Glutamatergic neuron (in vitro differentiated cells): ENCODE results near the gene GNAT1. TPM values are rescaled to one million over a fixed set of nuclear protein-coding genes. Genes with fewer than 3 reads are reported as not detected.

Experiments
- DNase-seq: peaks from one replicate; pipeline ENCODE4 v3.0.0; 2022
- H3K27ac Mint-ChIP-seq: one replicate; pipeline ENCODE4 v1.8.0; 2020; ENCODE audit warnings: mild to moderate bottlenecking, mixed read lengths, inconsistent platforms; ENCODE audit not compliant: unreplicated experiment
- H3K27me3 Mint-ChIP-seq: one replicate; pipeline ENCODE4 v1.8.0; 2020; ENCODE audit warnings: mild to moderate bottlenecking, moderate library complexity, mixed read lengths, inconsistent platforms; ENCODE audit not compliant: unreplicated experiment
- H3K36me3 Mint-ChIP-seq: one replicate; pipeline ENCODE4 v1.8.0; 2020; ENCODE audit warnings: mild to moderate bottlenecking, mixed read lengths, inconsistent platforms; ENCODE audit not compliant: unreplicated experiment
- H3K4me1 Mint-ChIP-seq: one replicate; pipeline ENCODE4 v1.8.0; 2020; ENCODE audit warnings: mild to moderate bottlenecking, low read depth, mixed read lengths, inconsistent platforms; ENCODE audit not compliant: unreplicated experiment
- H3K4me3 Mint-ChIP-seq: one replicate; pipeline ENCODE4 v1.8.0; 2020; ENCODE audit warnings: mild to moderate bottlenecking, mixed read lengths, inconsistent platforms; ENCODE audit not compliant: unreplicated experiment
- H3K9me3 Mint-ChIP-seq: one replicate; pipeline ENCODE4 v1.8.0; 2020; ENCODE audit warnings: mild to moderate bottlenecking, moderate library complexity, mixed read lengths, inconsistent platforms; ENCODE audit not compliant: unreplicated experiment
- total RNA-seq: library from RNA; stranded (reverse); fragmentation: NEBNext Ultra II Directional; extraction: Animal tissue kit (Norgen Biotek cat#: 25700); gene quantifications from one replicate; pipeline ENCODE4 v1.2.1, GENCODE V29; 2021; ENCODE audit not compliant: unreplicated experiment
- TF ChIP-seq, protein P1 (sequence below): fragments of 200-600 bp; sonication (generic); IDR thresholded peaks from one replicate; pipeline ENCODE4 v1.5.0; 2021; ENCODE audit not compliant: partially characterized antibody, unreplicated experiment

Gene GNAT1
- total RNA-seq, 1 donor from 2014 or later = not detected

GRCh38 chr3:50219285-50219684, 27.9 kb downstream of the GNAT1 start:
- H3K27ac Mint-ChIP-seq = peak overlapping the region; percentile 28
- no peaks in the 10 kb centered on the region for H3K36me3 Mint-ChIP-seq
- TF ChIP-seq, protein P1, sequence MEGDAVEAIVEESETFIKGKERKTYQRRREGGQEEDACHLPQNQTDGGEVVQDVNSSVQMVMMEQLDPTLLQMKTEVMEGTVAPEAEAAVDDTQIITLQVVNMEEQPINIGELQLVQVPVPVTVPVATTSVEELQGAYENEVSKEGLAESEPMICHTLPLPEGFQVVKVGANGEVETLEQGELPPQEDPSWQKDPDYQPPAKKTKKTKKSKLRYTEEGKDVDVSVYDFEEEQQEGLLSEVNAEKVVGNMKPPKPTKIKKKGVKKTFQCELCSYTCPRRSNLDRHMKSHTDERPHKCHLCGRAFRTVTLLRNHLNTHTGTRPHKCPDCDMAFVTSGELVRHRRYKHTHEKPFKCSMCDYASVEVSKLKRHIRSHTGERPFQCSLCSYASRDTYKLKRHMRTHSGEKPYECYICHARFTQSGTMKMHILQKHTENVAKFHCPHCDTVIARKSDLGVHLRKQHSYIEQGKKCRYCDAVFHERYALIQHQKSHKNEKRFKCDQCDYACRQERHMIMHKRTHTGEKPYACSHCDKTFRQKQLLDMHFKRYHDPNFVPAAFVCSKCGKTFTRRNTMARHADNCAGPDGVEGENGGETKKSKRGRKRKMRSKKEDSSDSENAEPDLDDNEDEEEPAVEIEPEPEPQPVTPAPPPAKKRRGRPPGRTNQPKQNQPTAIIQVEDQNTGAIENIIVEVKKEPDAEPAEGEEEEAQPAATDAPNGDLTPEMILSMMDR = no peak
- no peaks in the 10 kb centered on the region for H3K27me3 Mint-ChIP-seq
- no peak for DNase-seq
- peaks cover 5% of the 10 kb centered on the region for H3K9me3 Mint-ChIP-seq
- H3K4me1 Mint-ChIP-seq = peaks cover 2% of the 10 kb centered on the region
- no peak overlapping the region for H3K4me3 Mint-ChIP-seq

GRCh38 chr3:50220109-50220508, 28.7 kb downstream of the GNAT1 start:
- Mint-ChIP-seq H3K27ac (no peak overlapping the region), H3K4me1 (peaks cover 2% of the 10 kb centered on the region), H3K4me3 (no peak overlapping the region), H3K9me3 (peaks cover 7% of the 10 kb centered on the region), H3K27me3 (peaks cover 4% of the 10 kb centered on the region), H3K36me3 (no peaks in the 10 kb centered on the region)
- DNase-seq = no peak
- TF ChIP-seq, protein P1 = no peak

- Mint-ChIP-seq H3K36me3 (no peaks in the 10 kb centered on the region), H3K9me3 (peaks cover 11% of the 10 kb centered on the region), H3K4me1 (peaks cover 4% of the 10 kb centered on the region), H3K27ac (no peak overlapping the region), H3K4me3 (no peak overlapping the region), H3K27me3 (peaks cover 7% of the 10 kb centered on the region)
- TF ChIP-seq, protein P1 = no peak
- DNase-seq = no peak
Measured at GRCh38 chr3:50221051-50221410, 29.6 kb downstream of the GNAT1 start.

GRCh38 chr3:50221411-50222168, 30.2 kb downstream of the GNAT1 start:
- Mint-ChIP-seq H3K4me1 (peaks cover 4% of the 10 kb centered on the region), H3K27ac (no peak overlapping the region), H3K27me3 (peaks cover 8% of the 10 kb centered on the region), H3K36me3 (no peaks in the 10 kb centered on the region), H3K4me3 (no peak overlapping the region), H3K9me3 (peaks cover 11% of the 10 kb centered on the region)
- no peak for DNase-seq
- TF ChIP-seq, protein P1 = no peak

GRCh38 chr3:50222169-50222528, 30.7 kb downstream of the GNAT1 start:
- Mint-ChIP-seq H3K9me3 (peaks cover 11% of the 10 kb centered on the region), H3K27me3 (peaks cover 11% of the 10 kb centered on the region), H3K4me3 (no peak overlapping the region), H3K27ac (no peak overlapping the region), H3K36me3 (no peaks in the 10 kb centered on the region), H3K4me1 (peaks cover 6% of the 10 kb centered on the region)
- no peak for DNase-seq
- TF ChIP-seq, protein P1 = no peak
